HepG2 (cell line): ENCODE results near the gene TSHZ2. TPM values are rescaled to one million over a fixed set of nuclear protein-coding genes. Genes with fewer than 3 reads are reported as not detected.
A peak's percentile ranks its signal among the peaks of the same experiment; 100 is the strongest.

Experiments used
- ATAC-seq: fragments of 200-7000 bp; cut with Tn5 transposase; 3 replicates; pipeline ENCODE4 v1.9.1; 2020; ENCODE audit warnings: mild to moderate bottlenecking, moderate library complexity
- BruUV-seq: library from RNA; stranded (reverse); fragments of 400-500 nt; replicated peaks from 2 replicates; lab custom pipeline; 2021; lab: Mats Ljungman, UMichigan
- CTCF ChIA-PET: fragments of 300-600 bp; formaldehyde crosslinking; extraction: SDS; loops from one replicate; lab custom pipeline; 2021; ENCODE audit warnings: low total read pairs, inconsistent platforms, low intra/inter-chr PET ratio; lab: Yijun Ruan, JAX
- POLR2A ChIA-PET: fragments of 350-600 bp; sonication (Branson Sonifier 250); formaldehyde crosslinking; loops from one replicate; lab custom pipeline; 2020; ENCODE audit warnings: antibody characterized with exemption, inconsistent platforms; lab: Yijun Ruan, JAX
- DNase-seq: peaks from one replicate; pipeline ENCODE4 v3.0.0-alpha.2; 2015; ENCODE audit warnings: low spot score
- FAIRE-seq: peaks from 3 replicates; lab custom pipeline; 2011; peaks lifted over from hg19 to GRCh38; lab: Jason Lieb, UNC
- H2AFZ ChIP-seq: one replicate; pipeline ENCODE4 v1.6.1; 2011; ENCODE audit warnings: low read length, inconsistent platforms
- H3K27ac ChIP-seq: fragments of 300-600 bp; 3 replicates; pipeline ENCODE4 v1.8.0; 2011; ENCODE audit warnings: mixed run types, mild to moderate bottlenecking, mixed read lengths, low read length, inconsistent platforms; ENCODE audit not compliant: insufficient read depth; ENCODE audit errors: extremely low read length
- H3K27me3 ChIP-seq, 2 experiments: fragments of 200-600 bp in 1 of 2; 2 replicates in 1 of 2; 3 replicates in 1 of 2; pipeline versions ENCODE4 v1.6.0 to v1.8.0; 2011; ENCODE audit warnings: low read length in 2 of 2, mild to moderate bottlenecking in 2 of 2, moderate library complexity in 2 of 2, inconsistent platforms in 1 of 2; ENCODE audit not compliant: insufficient read depth in 2 of 2, control insufficient read depth in 1 of 2
- H3K36me3 ChIP-seq, 2 experiments: fragments of 200-600 bp in 1 of 2; replicated peaks in 1 of 2; 2 replicates in 1 of 2; 3 replicates in 1 of 2; pipeline versions ENCODE4 v1.5.1 to v1.8.0; 2011; ENCODE audit warnings: low read length in 2 of 2, inconsistent platforms in 1 of 2; ENCODE audit not compliant: insufficient read depth in 2 of 2, control insufficient read depth in 1 of 2
- H3K4me1 ChIP-seq: 2 replicates; pipeline ENCODE4 v1.5.1; 2012; ENCODE audit warnings: low read length, inconsistent platforms; ENCODE audit not compliant: insufficient read depth
- H3K4me2 ChIP-seq: 2 replicates; pipeline ENCODE4 v1.6.0; 2011; ENCODE audit warnings: low read depth, low read length, inconsistent platforms
- H3K4me3 ChIP-seq, 3 experiments: fragments of 200-600 bp in 1 of 3; sonication (generic), shearing (Covaris generic) in 1 of 3; replicated peaks in 1 of 3; 2 replicates each; pipeline ENCODE4 v1.5.1; 2011 to 2016; ENCODE audit warnings: low read length in 3 of 3, inconsistent platforms in 2 of 3, low read depth in 2 of 3, mild to moderate bottlenecking in 2 of 3, control low read depth in 1 of 3, mixed read lengths in 1 of 3; ENCODE audit not compliant: insufficient read depth in 1 of 3
- H3K79me2 ChIP-seq: one replicate; pipeline ENCODE4 v1.6.1; 2011; ENCODE audit warnings: low read length, inconsistent platforms; ENCODE audit not compliant: insufficient read depth
- H3K9ac ChIP-seq: 2 replicates; pipeline ENCODE4 v1.6.0; 2011; ENCODE audit warnings: mild to moderate bottlenecking, low read depth, low read length, inconsistent platforms; ENCODE audit not compliant: insufficient read depth
- H3K9me3 ChIP-seq: 2 replicates; pipeline ENCODE4 v1.5.1; 2012; ENCODE audit warnings: mild to moderate bottlenecking, low read length
- H4K20me1 ChIP-seq: 2 replicates; pipeline ENCODE4 v1.6.0; 2011; ENCODE audit warnings: inconsistent platforms, mild to moderate bottlenecking, low read length, moderate library complexity; ENCODE audit not compliant: insufficient read depth
- FOXA3 ChIP-seq: IDR thresholded peaks from 2 replicates; pipeline ENCODE4 v1.6.1; 2016; ENCODE audit warnings: missing genetic modification reagents, missing compliant biosample characterization
- GLMP ChIP-seq: sonication (generic); formaldehyde crosslinking; IDR thresholded peaks from 2 replicates; pipeline ENCODE4 v1.9.0; 2021; ENCODE audit warnings: missing genetic modification reagents, mild to moderate bottlenecking, borderline replicate concordance
- MED8 ChIP-seq: sonication (generic); formaldehyde crosslinking; IDR thresholded peaks from 2 replicates; pipeline ENCODE4 v1.8.1; 2023; ENCODE audit warnings: mild to moderate bottlenecking, missing genetic modification reagents; ENCODE audit not compliant: insufficient replicate concordance
- MYNN ChIP-seq: sonication (generic); formaldehyde crosslinking; IDR thresholded peaks from 2 replicates; pipeline ENCODE4 v1.4.0; 2020; ENCODE audit warnings: mild to moderate bottlenecking, low read depth, missing genetic modification reagents
- SETDB1 ChIP-seq: sonication (generic); formaldehyde crosslinking; IDR thresholded peaks from 2 replicates; pipeline ENCODE4 v1.5.1; 2020; ENCODE audit warnings: missing genetic modification reagents, mild to moderate bottlenecking, borderline replicate concordance
- SPEN ChIP-seq: sonication (generic); formaldehyde crosslinking; IDR thresholded peaks from 2 replicates; pipeline ENCODE4 v1.5.1; 2020; ENCODE audit warnings: low read depth, mild to moderate bottlenecking, missing genetic modification reagents
- STAT5B ChIP-seq: sonication (generic); formaldehyde crosslinking; IDR thresholded peaks from 2 replicates; pipeline ENCODE4 v1.4.0; 2020; ENCODE audit warnings: missing genetic modification reagents
- TRIM24 ChIP-seq: sonication (generic); formaldehyde crosslinking; IDR thresholded peaks from 2 replicates; pipeline ENCODE4 v1.8.0; 2022; ENCODE audit warnings: mild to moderate bottlenecking, missing genetic modification reagents
- ZNF556 ChIP-seq: sonication (generic); formaldehyde crosslinking; IDR thresholded peaks from 2 replicates; pipeline ENCODE4 v1.4.0; 2020; ENCODE audit warnings: mild to moderate bottlenecking, missing genetic modification reagents, borderline replicate concordance
- ZNF646 ChIP-seq: sonication (generic); formaldehyde crosslinking; IDR thresholded peaks from 2 replicates; pipeline ENCODE4 v1.9.0; 2021; ENCODE audit warnings: mild to moderate bottlenecking, missing genetic modification reagents
- ZNF746 ChIP-seq: sonication (generic); formaldehyde crosslinking; IDR thresholded peaks from 2 replicates; pipeline ENCODE4 v1.8.0; 2022; ENCODE audit warnings: mild to moderate bottlenecking, missing genetic modification reagents
- ZSCAN20 ChIP-seq: sonication (generic); formaldehyde crosslinking; IDR thresholded peaks from 2 replicates; pipeline ENCODE4 v1.4.0; 2020; ENCODE audit warnings: missing genetic modification reagents, mild to moderate bottlenecking, borderline replicate concordance
- WGBS: methylation state at CpG from one replicate; pipeline ENCODE4 v1.1.6; 2017; ENCODE audit warnings: low lambda C conversion rate; 5-methylcytosine and 5-hydroxymethylcytosine counted together
- in situ Hi-C: cut with HindIII; loops from 2 replicates; pipeline ENCODE4 v1.10.0; 2017; ENCODE audit warnings: low pct_unique_long_range_greater_than_20kb; ENCODE audit not compliant: extremely low pct_ligation_motif_present
- intact Hi-C: fragments of 100-400 bp; cut with micrococcal nuclease; formaldehyde crosslinking; loops from one replicate; pipeline ENCODE4 v1.10.0; 2022; ENCODE audit not compliant: unreplicated experiment
- polyA plus RNA-seq, 8 experiments: library from polyadenylated mRNA; depleted of rRNA in 3 of 8; stranded (reverse) in 7 of 8; unstranded in 1 of 8; fragments of >200 nt; fragmentation: Illumina TruSeq in 4 of 8; extraction: Trizol in 4 of 8; gene quantifications; 2 replicates each; pipeline versions ENCODE4 v1.2.1 to v1.2.3, GENCODE V29; 2011 to 2016; ENCODE audit warnings: low read depth in 4 of 8, missing spikeins in 1 of 8, mixed read lengths in 1 of 8; ENCODE audit not compliant: insufficient read depth in 1 of 8
- total RNA-seq, 5 experiments: library from RNA; depleted of rRNA; stranded (reverse); fragments of >200 nt; fragmentation: Illumina TruSeq; extraction: Trizol; gene quantifications; 2 replicates each; pipeline ENCODE4 v1.2.3, GENCODE V29; 2016; ENCODE audit warnings: low read depth in 1 of 5

Gene TSHZ2
- total and polyA plus RNA-seq, 2 of the 13 experiments (the other 11 are each of a cell fraction or from before 2014, with no cell fraction given) = 0.01 TPM; not detected in 1

GRCh38 chr20:53444401-53445149 is 472.4 kb downstream of the TSHZ2 start (continued):
- no peak for TF ChIP-seq MYNN
- no peak for TF ChIP-seq ZSCAN20 (CRISPR knock-in tag)
- TF ChIP-seq FOXA3 (CRISPR knock-in tag) = peak; percentile 72
- TF ChIP-seq ZNF746 (CRISPR knock-in tag) = 0 out of 2 replicates have a peak, but pooled peaks have one; percentile 20

GRCh38 chr20:53445321-53445731 is 473.2 kb downstream of the TSHZ2 start:
- 60% methylated on average over 6 of the region's 6 CpGs for WGBS
- no peak for ATAC-seq
- TF ChIP-seq MED8 (CRISPR knock-in tag) (no peak), STAT5B (no peak), GLMP (CRISPR knock-in tag) (no peak), ZNF556 (CRISPR knock-in tag) (no peak), SETDB1 (CRISPR knock-in tag) (no peak), SPEN (CRISPR knock-in tag) (no peak), ZNF646 (CRISPR knock-in tag) (no peak), TRIM24 (CRISPR knock-in tag) (no peak)

More at GRCh38 chr20:53445321-53445731, 473.2 kb downstream of the TSHZ2 start:
- FAIRE-seq (no peak), DNase-seq (no peak)
- in situ Hi-C loops (no loop called here), intact Hi-C loops (no loop called here)
- no peaks in the 10 kb centered on the region for H3K36me3 ChIP-seq
- no peak overlapping the region for H3K4me3 ChIP-seq
- peaks cover 0 to 6% of the 10 kb centered on the region in 2 experiments; a peak in 1 of 5 replicates for H3K27me3 ChIP-seq
- BruUV-seq = no TSS peak
- ChIA-PET POLR2A (no interaction called here), CTCF (no interaction called here)
- H3K79me2 ChIP-seq = no peaks in the 10 kb centered on the region
- H4K20me1 ChIP-seq = no peaks in the 10 kb centered on the region
- no peak overlapping the region for H3K4me2 ChIP-seq
- H3K4me1 ChIP-seq = peaks cover 8% of the 10 kb centered on the region; the same call in 1 of the 2 replicates
- H2AFZ ChIP-seq = no peak overlapping the region
- H3K27ac ChIP-seq = no peak overlapping the region
- no peak overlapping the region for H3K9ac ChIP-seq
- peaks cover 17% of the 10 kb centered on the region for H3K9me3 ChIP-seq
